NCI-H2227 (cell line): Measurements from ENCODE around the gene RERE.

Experiments used
- DNase-seq: peaks from one replicate; lab custom pipeline; 2025; ENCODE audit not compliant: unreplicated experiment; lab: John Stamatoyannopoulos, UW

Gene RERE

GRCh38 chr1:8493916-8494540 lies 323.4 kb downstream of the RERE start:
- no peak for DNase-seq

GRCh38 chr1:8487249-8487648 lies 330.2 kb downstream of the RERE start:
- no peak for DNase-seq

- no peak for DNase-seq
These were observed 331.4 kb downstream of the RERE start for GRCh38 chr1:8486047-8486446.

GRCh38 chr1:8483586-8483985 lies 333.9 kb downstream of the RERE start:
- no peak for DNase-seq

- DNase-seq = no peak
These were observed 334.5 kb downstream of the RERE start for GRCh38 chr1:8482979-8483381.

GRCh38 chr1:8481650-8482380 lies 335.6 kb downstream of the RERE start:
- DNase-seq = no peak

GRCh38 chr1:8478566-8478965 lies 338.9 kb downstream of the RERE start:
- DNase-seq = no peak

- DNase-seq = no peak
These were observed 339.5 kb downstream of the RERE start for GRCh38 chr1:8477983-8478362.

- DNase-seq = no peak
These were observed 340.1 kb downstream of the RERE start for GRCh38 chr1:8477166-8477982.

GRCh38 chr1:8476006-8476405 lies 341.4 kb downstream of the RERE start:
- no peak for DNase-seq

GRCh38 chr1:8474369-8474768 lies 343.1 kb downstream of the RERE start:
- no peak for DNase-seq

GRCh38 chr1:8473891-8474300 lies 343.5 kb downstream of the RERE start:
- no peak for DNase-seq

GRCh38 chr1:8473121-8473875 lies 344.1 kb downstream of the RERE start:
- DNase-seq = no peak

- no peak for DNase-seq
These were observed 344.8 kb downstream of the RERE start for GRCh38 chr1:8472668-8473067.

GRCh38 chr1:8471451-8471850 lies 346.0 kb downstream of the RERE start:
- no peak for DNase-seq

- DNase-seq = no peak
These were observed 348.7 kb downstream of the RERE start for GRCh38 chr1:8468751-8469150.

GRCh38 chr1:8467308-8467707 lies 350.1 kb downstream of the RERE start:
- no peak for DNase-seq

- DNase-seq = no peak
These were observed 351.7 kb downstream of the RERE start for GRCh38 chr1:8465692-8466091.

GRCh38 chr1:8465013-8465412 lies 352.4 kb downstream of the RERE start:
- no peak for DNase-seq

GRCh38 chr1:8464377-8464776 lies 353.1 kb downstream of the RERE start:
- no peak for DNase-seq
